GM12872 (cell line): ENCODE data around the gene MDH1B.

Experiments
- CTCF ChIP-seq: IDR thresholded peaks from 3 replicates; pipeline ENCODE4 v1.5.1; 2011; ENCODE audit warnings: low read depth, mild to moderate bottlenecking, low read length, moderate library complexity; ENCODE audit not compliant: insufficient read depth

MDH1B gene

GRCh38 chr2:206783718-206784117, 18.6 kb upstream of the MDH1B start:
- peak; percentile 61 for TF ChIP-seq CTCF

- TF ChIP-seq CTCF, result no peak
These were observed 15.5 kb upstream of the MDH1B start for GRCh38 chr2:206780671-206781070.

- no peak for TF ChIP-seq CTCF
These were observed 11.3 kb upstream of the MDH1B start for GRCh38 chr2:206776432-206776831.

GRCh38 chr2:206774871-206775270, 9.7 kb upstream of the MDH1B start:
- no peak for TF ChIP-seq CTCF

- no peak for TF ChIP-seq CTCF
These were observed 1.2 kb upstream of the MDH1B start for GRCh38 chr2:206766057-206766930.

- no peak for TF ChIP-seq CTCF
These were observed 371 bp downstream of the MDH1B start for GRCh38 chr2:206764673-206765241.

- no peak for TF ChIP-seq CTCF
These were observed 8.3 kb downstream of the MDH1B start for GRCh38 chr2:206756816-206757215.
